ENCODE measurements around the gene PILRA.

The PILRA gene

DNA sequence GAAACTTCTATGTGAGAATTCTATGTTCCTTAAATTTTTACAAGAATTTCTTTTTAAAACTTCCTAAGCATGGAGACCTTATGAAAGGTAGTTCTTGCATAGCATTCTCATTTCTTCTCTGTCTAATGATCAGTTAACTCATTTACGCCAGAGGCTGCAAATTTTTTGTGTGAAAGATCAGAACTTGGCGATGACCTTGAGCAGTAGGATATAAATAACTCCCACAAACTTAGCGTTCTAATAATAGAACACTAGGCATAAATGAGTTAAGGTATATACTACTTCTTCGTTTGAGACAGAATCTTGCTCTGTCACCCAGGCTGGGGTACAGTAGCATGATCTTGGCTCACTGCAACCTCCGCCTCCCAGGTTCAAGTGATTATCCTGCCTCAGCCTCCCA lies 13.7 kb downstream of the PILRA start:
- Histone ChIP-seq H3K27me3 (ENCODE audit: control insufficient read depth, insufficient read depth, low read length) (no peaks in the 10 kb centered on the region), H3K9ac (ENCODE audit: low read length) (no peak overlapping the region), H3K36me3 (ENCODE audit: control insufficient read depth, low read depth, low read length) (no peaks in the 10 kb centered on the region), H3K4me1 (ENCODE audit: control insufficient read depth, low read depth, low read length) (no peaks in the 10 kb centered on the region), H3K4me3 (ENCODE audit: low read length) (no peak overlapping the region), H3K27ac (ENCODE audit: low read length) (no peak overlapping the region), H3K9me3 (ENCODE audit: control insufficient read depth, low read depth, low read length) (no peaks in the 10 kb centered on the region)

GRCh38 chr7:100387695-100388094 lies 14.4 kb downstream of the PILRA start:
- Histone ChIP-seq H3K27ac (ENCODE audit: low read length) (no peak overlapping the region), H3K4me3 (ENCODE audit: low read length) (no peak overlapping the region), H3K27me3 (ENCODE audit: control insufficient read depth, insufficient read depth, low read length) (no peaks in the 10 kb centered on the region), H3K9ac (ENCODE audit: low read length) (no peak overlapping the region), H3K4me1 (ENCODE audit: control insufficient read depth, low read depth, low read length) (no peaks in the 10 kb centered on the region), H3K9me3 (ENCODE audit: control insufficient read depth, low read depth, low read length) (no peaks in the 10 kb centered on the region), H3K36me3 (ENCODE audit: control insufficient read depth, low read depth, low read length) (no peaks in the 10 kb centered on the region)

DNA sequence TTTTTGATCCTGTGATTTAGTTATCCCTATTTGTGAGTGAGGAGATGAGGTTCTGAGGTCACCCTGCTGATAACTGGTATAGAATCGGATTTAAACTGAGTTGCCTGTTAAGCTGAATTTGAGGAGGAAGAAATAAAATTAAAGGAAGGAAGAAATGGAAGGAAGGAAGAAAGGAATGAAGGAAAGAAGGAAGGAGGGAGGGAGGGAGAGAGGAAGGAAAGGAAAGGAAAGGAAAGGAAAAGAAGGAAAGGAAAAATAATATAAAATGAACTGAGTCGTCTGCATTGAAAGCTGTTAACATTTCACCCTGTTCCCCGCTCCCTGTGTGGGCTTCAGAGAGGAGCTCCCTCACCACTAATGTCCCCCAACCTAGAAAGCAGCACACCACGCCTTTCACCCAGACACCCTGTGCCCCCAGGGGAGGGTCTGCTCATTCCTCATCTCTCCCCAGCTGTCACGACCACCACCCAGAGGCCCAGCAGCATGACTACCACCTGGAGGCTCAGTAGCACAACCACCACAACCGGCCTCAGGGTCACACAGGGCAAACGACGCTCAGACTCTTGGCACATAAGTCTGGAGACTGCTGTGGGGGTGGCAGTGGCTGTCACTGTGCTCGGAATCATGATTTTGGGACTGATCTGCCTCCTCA lies 16.3 kb downstream of the PILRA start:
- no peaks in the 10 kb centered on the region for H3K36me3 ChIP-seq (ENCODE audit: control insufficient read depth, low read depth, low read length)
- no peak overlapping the region for H3K9ac ChIP-seq (ENCODE audit: low read length)

DNA sequence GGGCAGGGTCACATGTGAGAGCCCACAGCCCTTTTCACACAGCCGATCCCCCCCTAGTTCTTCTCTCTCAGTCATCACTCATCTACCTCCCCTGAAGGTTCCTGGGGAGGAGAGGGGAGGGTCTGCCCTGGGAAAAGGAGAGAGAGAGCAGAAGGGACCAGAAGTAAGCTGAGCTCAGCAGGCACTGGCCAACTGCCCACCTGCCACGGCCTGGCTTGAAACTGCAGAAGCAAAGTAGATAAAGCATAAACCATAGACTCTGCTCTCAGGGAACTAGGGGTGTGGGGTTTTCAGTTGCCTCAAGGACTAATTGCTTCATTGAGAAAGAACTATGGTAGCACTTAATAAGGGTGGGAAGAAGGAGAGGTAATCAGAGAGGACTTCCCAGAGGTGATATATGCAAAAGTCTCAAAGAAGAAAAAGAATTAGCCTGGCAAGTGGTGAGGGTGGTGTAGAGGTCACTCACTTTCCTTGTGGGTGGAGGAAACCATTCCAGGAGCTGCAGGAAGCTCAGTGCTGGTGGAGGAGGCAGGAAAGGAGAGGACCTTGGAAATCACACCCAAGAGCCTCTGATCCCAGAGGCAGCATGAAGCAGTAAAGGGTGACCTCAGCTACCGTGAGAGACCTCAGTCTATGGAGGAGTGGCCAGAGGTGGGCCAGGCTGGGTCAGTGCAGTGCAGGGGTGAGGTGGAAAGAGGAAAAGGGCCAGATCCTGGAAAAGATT lies 17.2 kb downstream of the PILRA start:
- no peaks in the 10 kb centered on the region for H3K4me1 ChIP-seq (ENCODE audit: control insufficient read depth, low read depth, low read length)
- H3K9me3 ChIP-seq (ENCODE audit: control insufficient read depth, low read depth, low read length), result no peaks in the 10 kb centered on the region
- no peak overlapping the region for H3K27ac ChIP-seq (ENCODE audit: low read length)
- no peak overlapping the region for H3K9ac ChIP-seq (ENCODE audit: low read length)
- H3K27me3 ChIP-seq (ENCODE audit: control insufficient read depth, insufficient read depth, low read length), result no peaks in the 10 kb centered on the region
- H3K4me3 ChIP-seq (ENCODE audit: low read length), result no peak overlapping the region
- no peaks in the 10 kb centered on the region for H3K36me3 ChIP-seq (ENCODE audit: control insufficient read depth, low read depth, low read length)

More for the DNA sequence above, 16.3 kb downstream of the PILRA start:
- Histone ChIP-seq H3K4me3 (ENCODE audit: low read length) (no peak overlapping the region), H3K4me1 (ENCODE audit: control insufficient read depth, low read depth, low read length) (no peaks in the 10 kb centered on the region), H3K9me3 (ENCODE audit: control insufficient read depth, low read depth, low read length) (no peaks in the 10 kb centered on the region), H3K27me3 (ENCODE audit: control insufficient read depth, insufficient read depth, low read length) (no peaks in the 10 kb centered on the region), H3K27ac (ENCODE audit: low read length) (no peak overlapping the region)

DNA sequence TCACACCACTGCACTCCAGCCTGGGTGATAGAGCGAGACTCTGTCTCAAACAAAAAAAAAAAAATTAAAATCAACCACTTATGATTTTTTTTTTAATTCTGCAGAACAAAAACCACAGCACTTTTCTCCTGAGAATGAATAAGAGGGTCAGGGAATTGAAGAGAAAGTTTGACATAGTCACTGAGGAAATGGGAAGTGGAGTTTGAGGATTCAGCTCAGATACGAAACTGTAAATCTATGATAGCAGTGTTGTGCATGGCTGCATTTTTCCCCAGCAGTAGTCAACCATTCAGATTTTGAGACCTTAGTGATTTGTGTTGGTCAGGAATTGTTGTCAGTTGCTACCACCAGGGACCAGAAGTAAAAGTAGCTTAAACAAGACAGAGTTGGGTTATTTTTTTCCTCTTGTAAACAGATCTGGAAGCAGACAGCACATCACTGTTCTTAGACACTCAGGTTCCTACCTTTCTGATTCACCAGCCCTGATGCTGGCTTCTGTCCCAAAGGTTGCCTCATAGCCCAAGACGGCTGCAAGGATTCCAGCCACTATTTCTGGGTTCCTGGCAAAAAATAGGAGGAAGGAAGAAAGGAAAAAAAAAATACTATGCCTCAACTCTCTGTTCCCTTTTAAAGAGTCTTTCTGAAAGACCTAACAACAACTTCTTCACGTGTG lies 20.1 kb downstream of the PILRA start:
- Histone ChIP-seq H3K9me3 (ENCODE audit: control insufficient read depth, low read depth, low read length) (no peaks in the 10 kb centered on the region), H3K27ac (ENCODE audit: low read length) (no peak overlapping the region)

DNA sequence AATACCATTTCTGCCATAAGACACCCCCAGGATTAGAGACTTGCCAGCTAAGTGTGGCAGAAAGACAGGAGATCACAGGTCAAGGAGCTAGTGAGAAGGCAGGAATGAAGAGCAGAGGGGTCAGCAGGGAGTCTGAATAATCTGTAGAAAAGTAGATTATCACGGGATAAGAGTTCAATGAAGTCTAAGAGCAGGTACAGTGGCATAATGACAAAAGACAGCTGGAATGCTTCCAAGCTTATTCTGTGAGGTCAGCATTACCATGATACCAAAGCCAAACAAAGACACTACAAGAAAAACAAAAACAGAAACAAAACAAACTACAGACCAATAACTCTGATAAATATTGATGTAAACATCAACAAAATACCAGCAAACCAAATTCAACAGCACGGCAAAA lies 20.8 kb downstream of the PILRA start:
- no peaks in the 10 kb centered on the region for H3K27me3 ChIP-seq (ENCODE audit: control insufficient read depth, insufficient read depth, low read length)
- no peaks in the 10 kb centered on the region for H3K36me3 ChIP-seq (ENCODE audit: control insufficient read depth, low read depth, low read length)
- H3K9ac ChIP-seq (ENCODE audit: low read length), result no peak overlapping the region
- H3K9me3 ChIP-seq (ENCODE audit: control insufficient read depth, low read depth, low read length), result no peaks in the 10 kb centered on the region
- no peak overlapping the region for H3K4me3 ChIP-seq (ENCODE audit: low read length)
- no peaks in the 10 kb centered on the region for H3K4me1 ChIP-seq (ENCODE audit: control insufficient read depth, low read depth, low read length)
- no peak overlapping the region for H3K27ac ChIP-seq (ENCODE audit: low read length)

More for the DNA sequence above, 20.1 kb downstream of the PILRA start:
- Histone ChIP-seq H3K4me1 (ENCODE audit: control insufficient read depth, low read depth, low read length) (no peaks in the 10 kb centered on the region), H3K27me3 (ENCODE audit: control insufficient read depth, insufficient read depth, low read length) (no peaks in the 10 kb centered on the region), H3K4me3 (ENCODE audit: low read length) (no peak overlapping the region), H3K36me3 (ENCODE audit: control insufficient read depth, low read depth, low read length) (no peaks in the 10 kb centered on the region), H3K9ac (ENCODE audit: low read length) (no peak overlapping the region)

- Histone ChIP-seq H3K4me3 (ENCODE audit: low read length) (no peak overlapping the region), H3K27me3 (ENCODE audit: control insufficient read depth, insufficient read depth, low read length) (no peaks in the 10 kb centered on the region), H3K9me3 (ENCODE audit: control insufficient read depth, low read depth, low read length) (no peaks in the 10 kb centered on the region), H3K27ac (ENCODE audit: low read length) (no peak overlapping the region), H3K9ac (ENCODE audit: low read length) (no peak overlapping the region), H3K4me1 (ENCODE audit: control insufficient read depth, low read depth, low read length) (no peaks in the 10 kb centered on the region), H3K36me3 (ENCODE audit: control insufficient read depth, low read depth, low read length) (no peaks in the 10 kb centered on the region)
Measured at GRCh38 chr7:100396421-100396982, 23.2 kb downstream of the PILRA start.

GRCh38 chr7:100397315-100398081 lies 24.2 kb downstream of the PILRA start:
- Histone ChIP-seq H3K27ac (ENCODE audit: low read length) (no peak overlapping the region), H3K27me3 (ENCODE audit: control insufficient read depth, insufficient read depth, low read length) (no peaks in the 10 kb centered on the region), H3K4me1 (ENCODE audit: control insufficient read depth, low read depth, low read length) (no peaks in the 10 kb centered on the region), H3K36me3 (ENCODE audit: control insufficient read depth, low read depth, low read length) (no peaks in the 10 kb centered on the region), H3K9me3 (ENCODE audit: control insufficient read depth, low read depth, low read length) (no peaks in the 10 kb centered on the region), H3K9ac (ENCODE audit: low read length) (no peak overlapping the region), H3K4me3 (ENCODE audit: low read length) (no peak overlapping the region)

DNA sequence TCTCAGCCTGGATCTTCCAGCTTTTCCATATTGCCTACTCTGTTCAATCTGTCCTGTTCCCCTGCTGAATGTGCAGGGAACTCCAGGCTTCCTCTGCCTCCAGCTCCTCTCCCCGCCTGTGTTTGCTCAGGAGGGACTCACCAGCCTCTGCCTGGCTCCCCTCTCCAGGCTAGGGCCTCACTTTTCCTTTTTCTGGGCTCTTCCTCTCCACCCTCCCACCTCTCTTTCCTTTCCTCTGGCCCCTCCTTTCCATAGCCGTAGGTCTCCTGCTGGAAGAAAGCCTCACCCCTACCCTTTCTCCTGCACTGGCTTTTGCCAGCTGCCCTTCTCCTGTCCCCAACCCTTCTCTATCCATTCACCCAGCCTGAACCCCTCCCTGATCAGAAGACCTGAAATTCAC lies 25.0 kb downstream of the PILRA start:
- Histone ChIP-seq H3K4me1 (ENCODE audit: control insufficient read depth, low read depth, low read length) (no peaks in the 10 kb centered on the region), H3K9me3 (ENCODE audit: control insufficient read depth, low read depth, low read length) (no peaks in the 10 kb centered on the region), H3K9ac (ENCODE audit: low read length) (no peak overlapping the region), H3K4me3 (ENCODE audit: low read length) (no peak overlapping the region), H3K36me3 (ENCODE audit: control insufficient read depth, low read depth, low read length) (no peaks in the 10 kb centered on the region), H3K27ac (ENCODE audit: low read length) (no peak overlapping the region), H3K27me3 (ENCODE audit: control insufficient read depth, insufficient read depth, low read length) (no peaks in the 10 kb centered on the region)

DNA sequence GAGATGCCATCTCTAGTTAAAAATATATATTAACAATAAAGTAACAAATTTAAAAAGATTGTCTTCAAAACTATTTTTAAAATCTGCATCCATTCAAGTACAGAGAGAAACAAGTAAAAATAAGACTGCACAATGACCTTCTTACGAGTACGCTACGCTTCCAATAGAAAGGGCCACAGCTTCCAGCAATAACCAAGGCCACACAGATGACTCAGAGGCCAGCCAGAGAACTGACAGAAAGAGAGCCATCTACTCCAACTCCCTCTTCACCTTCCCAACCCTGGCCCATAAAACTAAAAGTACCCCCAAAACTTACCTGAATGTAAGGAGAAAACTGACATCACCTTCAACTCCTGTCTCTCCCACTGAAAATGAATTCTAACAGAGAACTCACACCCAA lies 26.8 kb downstream of the PILRA start:
- Histone ChIP-seq H3K27me3 (ENCODE audit: control insufficient read depth, insufficient read depth, low read length) (no peaks in the 10 kb centered on the region), H3K4me1 (ENCODE audit: control insufficient read depth, low read depth, low read length) (no peaks in the 10 kb centered on the region), H3K9me3 (ENCODE audit: control insufficient read depth, low read depth, low read length) (no peaks in the 10 kb centered on the region), H3K36me3 (ENCODE audit: control insufficient read depth, low read depth, low read length) (no peaks in the 10 kb centered on the region), H3K27ac (ENCODE audit: low read length) (no peak overlapping the region), H3K4me3 (ENCODE audit: low read length) (no peak overlapping the region), H3K9ac (ENCODE audit: low read length) (no peak overlapping the region)

DNA sequence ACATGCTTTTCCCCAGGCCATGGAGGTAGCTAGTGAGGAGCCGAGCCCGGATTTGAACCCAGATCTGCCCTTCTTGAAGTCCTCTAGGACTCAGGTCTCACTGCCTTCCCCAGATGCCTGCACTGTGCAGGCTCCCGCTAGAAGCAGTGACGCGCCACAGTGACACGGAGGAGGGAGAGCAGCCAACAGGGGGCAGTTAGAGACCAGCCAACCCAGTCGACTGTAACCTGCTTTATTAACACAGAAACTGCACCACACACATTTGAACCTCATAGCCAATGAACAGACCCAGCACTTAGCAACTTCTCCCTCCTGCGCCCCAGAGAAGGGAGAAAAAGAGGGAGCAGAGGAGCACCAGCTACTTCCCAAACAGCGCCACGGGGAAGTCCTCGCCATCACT lies 27.4 kb downstream of the PILRA start:
- H3K27ac ChIP-seq (ENCODE audit: low read length), result no peak overlapping the region
- H3K4me3 ChIP-seq (ENCODE audit: low read length), result no peak overlapping the region
- no peaks in the 10 kb centered on the region for H3K36me3 ChIP-seq (ENCODE audit: control insufficient read depth, low read depth, low read length)
- no peaks in the 10 kb centered on the region for H3K4me1 ChIP-seq (ENCODE audit: control insufficient read depth, low read depth, low read length)
- H3K9me3 ChIP-seq (ENCODE audit: control insufficient read depth, low read depth, low read length), result no peaks in the 10 kb centered on the region
- H3K27me3 ChIP-seq (ENCODE audit: control insufficient read depth, insufficient read depth, low read length), result no peaks in the 10 kb centered on the region
- H3K9ac ChIP-seq (ENCODE audit: low read length), result no peak overlapping the region
